ENCODE data around the gene ADCYAP1R1. TPM values are rescaled to one million over a fixed set of nuclear protein-coding genes. Genes with fewer than 3 reads are reported as not detected.

The ADCYAP1R1 gene
- total RNA-seq, 6 experiments from 2014 or later = 0.05 to 0.37 (median 0.29) TPM

GRCh38 chr7:31058122-31058521, 6.0 kb downstream of the ADCYAP1R1 start:
- no peak overlapping the region for H3K4me3 ChIP-seq
- H3K9me3 ChIP-seq = no peaks in the 10 kb centered on the region
- peaks cover 0 to 3% of the 10 kb centered on the region in 2 donors for H3K27me3 ChIP-seq
- 40% methylated on average over 1 of the region's 7 CpGs for WGBS (ENCODE audit: insufficient coverage, low coverage, low lambda C conversion rate, missing lambda C conversion rate)
- no peaks in the 10 kb centered on the region for H3K36me3 ChIP-seq
- H3K4me1 ChIP-seq = no peaks in the 10 kb centered on the region
- no peak overlapping the region for H3K27ac ChIP-seq
- DNase-seq (no peak), ATAC-seq (no peak)
- no peak for TF ChIP-seq CTCF (IDR thresholded peaks at IDR 0.05)
- no peak for TF ChIP-seq POLR2A (IDR thresholded peaks at IDR 0.05)
- intact Hi-C loops (cut with DNase I) = no loop called here

- intact Hi-C loops (cut with DNase I) = no loop called here
- Histone ChIP-seq H3K27ac (no peak overlapping the region), H3K4me1 (no peaks in the 10 kb centered on the region), H3K9me3 (no peaks in the 10 kb centered on the region), H3K27me3 (no peaks in the 10 kb centered on the region), H3K4me3 (no peak overlapping the region), H3K36me3 (no peaks in the 10 kb centered on the region)
- no peak for ATAC-seq
- WGBS (ENCODE audit: insufficient coverage, low coverage, low lambda C conversion rate, missing lambda C conversion rate) = no CpG with 5 or more reads among the region's 3 CpGs
- DNase-seq = no peak
- TF ChIP-seq CTCF (IDR thresholded peaks at IDR 0.05) (no peak), POLR2A (IDR thresholded peaks at IDR 0.05) (no peak)
These were observed 6.6 kb downstream of the ADCYAP1R1 start for GRCh38 chr7:31058688-31059087.

- no peaks in the 10 kb centered on the region for H3K4me1 ChIP-seq
- DNase-seq (no peak), ATAC-seq (no peak)
- no peaks in the 10 kb centered on the region for H3K27me3 ChIP-seq
- no peaks in the 10 kb centered on the region for H3K9me3 ChIP-seq
- H3K36me3 ChIP-seq = no peaks in the 10 kb centered on the region
- WGBS (ENCODE audit: insufficient coverage, low coverage, low lambda C conversion rate, missing lambda C conversion rate) = 0% methylated on average over 3 of the region's 8 CpGs
- TF ChIP-seq POLR2A (IDR thresholded peaks at IDR 0.05) = no peak
- TF ChIP-seq CTCF (IDR thresholded peaks at IDR 0.05) = no peak
- intact Hi-C loops (cut with DNase I) = no loop called here
- no peak overlapping the region for H3K27ac ChIP-seq
- H3K4me3 ChIP-seq = no peak overlapping the region
These were observed 7.4 kb downstream of the ADCYAP1R1 start for GRCh38 chr7:31059551-31059950.

GRCh38 chr7:31061185-31061584, 9.1 kb downstream of the ADCYAP1R1 start:
- WGBS (ENCODE audit: insufficient coverage, low coverage, low lambda C conversion rate, missing lambda C conversion rate) = no CpG with 5 or more reads among the region's 5 CpGs
- H3K27ac ChIP-seq = no peak overlapping the region
- no peaks in the 10 kb centered on the region for H3K4me1 ChIP-seq
- no peaks in the 10 kb centered on the region for H3K27me3 ChIP-seq
- TF ChIP-seq CTCF (IDR thresholded peaks at IDR 0.05) = no peak
- TF ChIP-seq POLR2A (IDR thresholded peaks at IDR 0.05) = no peak
- intact Hi-C loops (cut with DNase I) = no loop called here
- H3K4me3 ChIP-seq = no peak overlapping the region
- no peaks in the 10 kb centered on the region for H3K36me3 ChIP-seq
- DNase-seq (no peak), ATAC-seq (no peak)
- H3K9me3 ChIP-seq = no peaks in the 10 kb centered on the region

Measured in right lobe of liver (tissue), 6 donors.